ENCODE results near the gene GHRH.

The GHRH gene

GRCh38 chr20:37219751-37220668 is 41.6 kb downstream of the GHRH start:
- H3K9ac ChIP-seq (ENCODE audit: low read depth, low read length) = no peak overlapping the region
- H2AFZ ChIP-seq (ENCODE audit: low read depth, low read length) = no peak overlapping the region
- H3K4me1 ChIP-seq (ENCODE audit: insufficient read depth, low read length) = no peaks in the 10 kb centered on the region
- no peak overlapping the region for H3K4me3 ChIP-seq (ENCODE audit: low read depth in 1 of 2, low read length in 2 of 2)
- H3K36me3 ChIP-seq (ENCODE audit: insufficient read depth, low read length) = peaks cover 87% of the 10 kb centered on the region
- TF ChIP-seq EZH2 (IDR thresholded peaks at IDR 0.05; ENCODE audit: borderline replicate concordance, low read depth, low read length, severe bottlenecking) = no peak
- TF ChIP-seq CTCF (IDR thresholded peaks at IDR 0.05; ENCODE audit: borderline replicate concordance, extremely low read depth, low read length, poor library complexity, severe bottlenecking) = no peak
- ATAC-seq (ENCODE audit: insufficient read depth, low read depth) (no peak), DNase-seq (no peak)
- peaks cover 13% of the 10 kb centered on the region; the same call in 1 of the 2 replicates for H4K20me1 ChIP-seq (ENCODE audit: insufficient read depth, low read length)
- H3K9me3 ChIP-seq (ENCODE audit: insufficient read depth, low read length, severe bottlenecking) = no peaks in the 10 kb centered on the region
- H3K79me2 ChIP-seq (ENCODE audit: insufficient read depth, low read length) = peaks cover 7% of the 10 kb centered on the region
- no peak overlapping the region for H3K4me2 ChIP-seq (ENCODE audit: insufficient read depth, low read length)
- H3K27me3 ChIP-seq (ENCODE audit: insufficient read depth, low read length, poor library complexity) = no peaks in the 10 kb centered on the region
- H3K27ac ChIP-seq (ENCODE audit: low read length) = no peak overlapping the region

DNA sequence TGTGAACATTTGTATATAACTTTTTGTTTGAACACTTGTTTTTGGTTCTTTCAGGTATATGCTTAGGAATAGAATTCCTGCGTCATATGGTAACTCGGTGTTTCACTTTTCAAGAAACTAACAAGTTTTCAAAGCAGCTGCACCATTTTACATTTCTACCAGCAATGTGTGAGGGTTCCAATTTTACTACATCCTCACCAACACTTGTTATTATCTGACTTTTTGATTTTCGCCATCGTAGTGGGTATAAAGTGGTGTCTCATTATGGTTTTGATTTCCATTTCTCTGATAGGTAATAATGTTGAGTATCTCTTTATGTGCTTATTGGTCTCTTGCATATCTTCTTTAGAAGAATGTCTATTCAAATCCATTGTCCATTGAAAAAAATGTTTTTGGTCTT is 42.6 kb downstream of the GHRH start:
- no peak overlapping the region for H2AFZ ChIP-seq (ENCODE audit: low read depth, low read length)
- H3K9ac ChIP-seq (ENCODE audit: low read depth, low read length) = no peak overlapping the region
- no peaks in the 10 kb centered on the region for H3K4me1 ChIP-seq (ENCODE audit: insufficient read depth, low read length)
- H3K9me3 ChIP-seq (ENCODE audit: insufficient read depth, low read length, severe bottlenecking) = no peaks in the 10 kb centered on the region
- H3K4me3 ChIP-seq (ENCODE audit: low read depth in 1 of 2, low read length in 2 of 2) = no peak overlapping the region
- H3K36me3 ChIP-seq (ENCODE audit: insufficient read depth, low read length) = peaks cover 87% of the 10 kb centered on the region
- H3K27me3 ChIP-seq (ENCODE audit: insufficient read depth, low read length, poor library complexity) = no peaks in the 10 kb centered on the region
- peaks cover 7% of the 10 kb centered on the region for H3K79me2 ChIP-seq (ENCODE audit: insufficient read depth, low read length)
- ATAC-seq (ENCODE audit: insufficient read depth, low read depth) (no peak), DNase-seq (no peak)
- H3K4me2 ChIP-seq (ENCODE audit: insufficient read depth, low read length) = no peak overlapping the region
- H3K27ac ChIP-seq (ENCODE audit: low read length) = no peak overlapping the region
- no peak for TF ChIP-seq EZH2 (IDR thresholded peaks at IDR 0.05; ENCODE audit: borderline replicate concordance, low read depth, low read length, severe bottlenecking)
- no peak for TF ChIP-seq CTCF (IDR thresholded peaks at IDR 0.05; ENCODE audit: borderline replicate concordance, extremely low read depth, low read length, poor library complexity, severe bottlenecking)
- peaks cover 13% of the 10 kb centered on the region; the same call in 1 of the 2 replicates for H4K20me1 ChIP-seq (ENCODE audit: insufficient read depth, low read length)

DNA sequence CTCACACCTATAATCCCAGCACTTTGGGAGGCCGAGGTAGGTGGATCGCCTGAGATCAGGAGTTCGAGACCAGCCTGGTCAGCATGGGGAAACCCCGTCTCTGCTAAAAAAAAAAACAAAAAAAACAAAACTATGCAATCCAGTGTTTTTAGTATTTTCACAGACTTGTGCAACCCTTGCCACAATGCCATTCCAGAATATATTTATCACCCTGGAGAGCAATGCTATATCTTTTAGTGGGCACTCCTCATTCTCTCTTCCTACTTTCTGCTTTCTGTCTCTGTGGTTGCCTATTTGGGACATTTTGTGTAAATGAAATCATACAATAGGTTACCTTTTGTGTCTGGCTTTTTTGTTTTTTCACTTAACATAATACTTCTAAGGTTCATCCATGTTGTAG is 43.2 kb downstream of the GHRH start:
- DNase-seq (no peak), ATAC-seq (ENCODE audit: insufficient read depth, low read depth) (no peak)
- no peaks in the 10 kb centered on the region for H3K4me1 ChIP-seq (ENCODE audit: insufficient read depth, low read length)
- H3K4me3 ChIP-seq (ENCODE audit: low read depth in 1 of 2, low read length in 2 of 2) = no peak overlapping the region
- TF ChIP-seq CTCF (IDR thresholded peaks at IDR 0.05; ENCODE audit: borderline replicate concordance, extremely low read depth, low read length, poor library complexity, severe bottlenecking) (no peak), EZH2 (IDR thresholded peaks at IDR 0.05; ENCODE audit: borderline replicate concordance, low read depth, low read length, severe bottlenecking) (no peak)
- peaks cover 87% of the 10 kb centered on the region for H3K36me3 ChIP-seq (ENCODE audit: insufficient read depth, low read length)
- H4K20me1 ChIP-seq (ENCODE audit: insufficient read depth, low read length) = peaks cover 13% of the 10 kb centered on the region; the same call in 1 of the 2 replicates
- H3K27ac ChIP-seq (ENCODE audit: low read length) = no peak overlapping the region
- no peaks in the 10 kb centered on the region for H3K9me3 ChIP-seq (ENCODE audit: insufficient read depth, low read length, severe bottlenecking)
- H3K79me2 ChIP-seq (ENCODE audit: insufficient read depth, low read length) = peaks cover 7% of the 10 kb centered on the region
- no peak overlapping the region for H3K4me2 ChIP-seq (ENCODE audit: insufficient read depth, low read length)
- no peak overlapping the region for H3K9ac ChIP-seq (ENCODE audit: low read depth, low read length)
- no peak overlapping the region for H2AFZ ChIP-seq (ENCODE audit: low read depth, low read length)
- H3K27me3 ChIP-seq (ENCODE audit: insufficient read depth, low read length, poor library complexity) = no peaks in the 10 kb centered on the region

Data from DND-41 (cell line).